Fibroblast of skin of scalp (primary cell): ENCODE data around the gene CD44.

Experiments
- DNase-seq: peaks from one replicate; pipeline ENCODE4 v3.0.0-alpha.2; 2013

Gene CD44

GRCh38 chr11:35139722-35140282, 831 bp downstream of the CD44 start:
- no peak for DNase-seq

DNA sequence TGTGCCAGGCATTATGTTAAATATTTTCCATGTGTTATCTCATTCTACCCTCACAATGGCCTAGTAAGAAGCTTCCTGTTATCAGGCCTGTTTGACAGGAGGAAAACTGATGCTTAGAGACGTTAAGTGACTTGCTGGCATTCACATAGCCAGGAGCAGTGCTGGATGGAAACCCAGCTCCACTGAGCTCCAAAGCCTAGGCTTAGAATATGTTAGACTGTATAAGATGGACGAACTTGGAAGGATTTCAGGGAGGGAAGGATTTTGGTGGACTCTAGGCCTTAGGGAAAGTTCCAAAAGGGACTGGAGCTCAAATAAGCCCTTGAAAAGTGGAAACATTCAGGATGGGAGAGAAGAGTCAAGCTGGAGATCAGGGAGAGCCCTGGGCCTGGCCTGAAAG, 2.1 kb downstream of the CD44 start:
- no peak for DNase-seq

- no peak for DNase-seq
These were observed 2.6 kb downstream of the CD44 start for GRCh38 chr11:35141571-35141971.

GRCh38 chr11:35142481-35143075, 3.6 kb downstream of the CD44 start:
- peak; percentile 88 for DNase-seq

- no peak for DNase-seq
These were observed 4.5 kb downstream of the CD44 start for GRCh38 chr11:35143297-35144135.

- peak; percentile 93 for DNase-seq
These were observed 5.3 kb downstream of the CD44 start for GRCh38 chr11:35144136-35144741.

DNA sequence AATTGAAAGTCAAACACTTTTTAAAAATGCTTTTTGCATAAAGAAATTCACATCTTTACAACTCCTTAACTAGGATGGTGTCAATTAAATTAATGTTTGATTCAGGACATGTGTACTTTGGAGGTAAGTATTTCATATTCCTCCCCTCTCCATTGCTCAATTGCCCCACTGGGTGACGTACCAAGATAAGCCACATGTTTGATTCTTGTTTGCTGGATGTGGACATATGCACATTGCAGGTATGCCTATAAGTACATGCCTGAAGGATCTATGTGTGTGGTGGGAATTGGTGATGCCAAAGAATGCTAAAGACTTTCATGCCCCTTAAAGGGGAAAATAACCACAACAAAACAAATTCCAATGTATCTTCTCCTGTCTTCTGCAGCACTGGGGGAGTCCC, 5.8 kb downstream of the CD44 start:
- DNase-seq, result no peak

DNA sequence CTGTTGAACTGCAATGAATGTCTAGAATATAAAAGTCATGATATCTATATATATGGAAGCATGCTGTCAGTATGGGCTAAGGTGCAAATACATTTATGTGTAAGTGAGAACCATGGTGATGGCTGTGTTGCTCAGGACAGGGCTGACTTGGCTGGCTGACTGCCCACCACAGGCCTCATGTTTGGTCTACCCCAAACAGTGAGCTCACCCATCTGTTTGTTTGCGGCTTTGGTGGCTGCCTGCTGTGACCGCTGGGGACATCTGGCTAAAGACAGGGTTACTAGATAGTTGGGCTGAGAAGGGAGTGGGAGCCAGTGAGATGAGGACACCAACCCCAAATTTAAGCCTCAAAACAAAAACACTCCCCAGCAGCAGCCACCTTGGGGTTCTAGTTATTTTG, 6.3 kb downstream of the CD44 start:
- peak; percentile 70 for DNase-seq

- no peak for DNase-seq
These were observed 7.1 kb downstream of the CD44 start for GRCh38 chr11:35146074-35146521.

DNA sequence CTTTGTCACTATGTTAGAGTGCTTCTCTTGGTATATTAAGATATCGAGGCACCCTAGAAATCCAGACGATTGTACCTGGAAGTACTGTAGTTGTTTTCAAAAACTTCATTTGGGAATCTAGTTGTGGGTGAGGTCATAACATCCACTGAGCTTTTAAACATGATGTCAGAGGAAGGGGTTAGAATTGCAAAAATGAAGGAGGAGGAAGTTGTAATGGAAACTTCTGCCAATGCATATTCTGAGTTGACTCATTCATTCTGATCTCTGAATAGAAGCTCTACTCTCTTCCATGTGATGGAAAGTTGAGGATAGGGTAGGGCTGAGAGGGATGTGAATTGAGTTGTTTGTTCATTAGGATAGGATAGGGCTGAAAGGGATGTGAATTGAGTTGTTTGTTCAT, 7.7 kb downstream of the CD44 start:
- no peak for DNase-seq

- no peak for DNase-seq
These were observed 8.3 kb downstream of the CD44 start for GRCh38 chr11:35147235-35147634.

DNA sequence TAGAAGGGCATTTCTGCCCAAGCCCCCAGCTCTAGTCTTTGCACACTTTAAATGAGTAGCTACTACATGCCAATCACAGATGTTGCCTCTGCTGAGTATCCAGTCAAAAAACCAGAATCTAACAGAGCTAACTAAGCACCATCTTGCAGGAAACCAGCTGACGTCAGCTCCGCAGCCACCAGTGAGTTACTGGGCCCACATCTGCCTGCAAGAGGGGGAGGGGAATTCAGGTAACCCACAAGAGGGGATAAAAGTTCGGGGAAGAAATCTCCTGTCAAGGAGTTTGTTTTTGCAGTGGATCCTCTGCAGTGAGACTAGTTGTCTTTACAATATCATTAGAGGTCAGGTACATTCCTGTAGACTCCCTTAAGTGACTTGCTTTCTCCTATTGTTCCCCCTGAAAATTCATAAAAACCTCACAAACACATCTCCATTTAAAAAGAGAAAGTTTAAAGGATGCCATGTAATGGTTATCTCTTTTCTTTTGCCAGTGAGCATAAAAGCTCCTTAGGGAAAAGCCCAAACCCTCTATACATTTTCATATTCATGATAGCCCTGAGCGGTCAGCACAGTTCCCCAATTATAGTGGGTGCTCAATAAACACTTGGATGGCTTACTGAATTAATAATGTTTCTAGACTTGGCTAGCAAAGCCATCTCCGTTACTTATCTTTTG, 9.3 kb downstream of the CD44 start:
- no peak for DNase-seq

GRCh38 chr11:35150454-35150853, 11.5 kb downstream of the CD44 start:
- DNase-seq, result no peak

GRCh38 chr11:35151241-35151640, 12.3 kb downstream of the CD44 start:
- no peak for DNase-seq

DNA sequence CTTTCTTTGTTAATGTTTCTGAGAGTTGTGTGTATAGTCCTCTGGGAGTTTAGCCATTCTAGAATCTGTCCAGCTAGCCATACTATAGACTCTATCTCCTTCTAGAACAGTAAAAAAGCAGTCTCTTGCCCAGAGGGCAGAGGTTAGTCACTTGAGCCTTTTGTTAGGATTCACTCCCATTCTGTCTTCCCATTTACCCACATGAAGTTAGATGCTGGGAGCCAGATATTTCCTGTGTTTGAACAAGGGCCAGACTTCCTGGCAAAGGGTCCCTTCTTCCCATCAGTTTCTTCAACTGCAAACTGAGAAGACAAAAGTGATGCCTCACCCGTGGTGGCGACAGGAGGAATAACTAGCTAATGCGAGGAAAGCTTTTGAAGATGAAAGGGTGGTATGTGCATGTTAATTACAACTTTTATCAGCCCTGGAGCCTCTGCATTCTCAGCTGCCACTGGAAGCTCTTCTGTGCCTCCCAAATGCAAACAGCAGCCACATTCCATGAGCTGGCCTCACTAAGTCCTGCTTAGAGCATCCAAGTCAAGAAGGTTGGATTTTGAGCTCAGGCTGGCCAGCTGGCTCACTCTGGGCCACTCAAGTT, 12.8 kb downstream of the CD44 start:
- no peak for DNase-seq

GRCh38 chr11:35152575-35152974, 13.6 kb downstream of the CD44 start:
- no peak for DNase-seq

- DNase-seq, result no peak
These were observed 14.3 kb downstream of the CD44 start for GRCh38 chr11:35153280-35153679.

GRCh38 chr11:35154952-35155351, 16.0 kb downstream of the CD44 start:
- no peak for DNase-seq

GRCh38 chr11:35155677-35156076, 16.7 kb downstream of the CD44 start:
- no peak for DNase-seq

DNA sequence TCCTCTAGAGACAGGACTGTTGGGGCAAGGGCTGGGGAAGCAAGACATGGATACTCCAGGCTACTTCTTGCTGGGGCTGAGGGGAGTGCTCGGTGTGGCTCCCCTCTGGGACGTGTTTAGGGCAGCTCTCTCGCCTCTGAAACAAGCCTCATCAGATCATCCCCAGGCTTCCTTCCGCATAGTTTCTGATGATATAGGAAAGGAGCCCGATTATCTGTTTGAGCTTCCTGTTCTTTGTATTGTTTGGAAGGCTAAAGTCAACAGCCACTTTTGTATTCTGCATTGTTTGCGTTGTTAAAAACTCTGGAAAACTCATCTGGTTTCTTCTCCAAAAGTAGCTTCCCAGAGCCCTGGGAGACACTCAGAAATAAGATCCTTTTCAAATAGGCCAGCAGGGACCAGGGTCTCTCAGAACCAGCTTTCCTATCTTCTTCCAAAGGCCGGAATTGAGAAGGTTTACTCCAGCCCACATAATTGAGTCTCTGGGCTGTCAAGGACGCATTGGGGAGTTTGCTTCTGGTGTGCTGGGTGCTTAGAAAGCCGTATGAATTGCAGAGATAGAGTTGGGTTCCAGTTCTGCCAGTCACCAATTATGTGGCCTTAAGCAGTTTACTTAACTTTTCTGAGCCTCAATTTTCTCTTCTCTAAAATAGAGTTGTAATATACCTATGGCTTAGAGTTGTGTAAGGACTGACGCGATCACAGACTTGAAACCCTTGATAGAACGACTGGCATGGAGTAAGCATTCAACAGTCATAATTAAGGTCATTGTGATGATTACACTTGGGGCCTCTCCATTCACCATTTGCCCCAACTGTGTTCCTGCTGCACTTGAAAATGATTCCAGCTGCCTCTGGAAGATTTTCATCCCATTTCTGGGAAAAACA, 19.1 kb downstream of the CD44 start:
- DNase-seq, result no peak
